ENCODE measurements around the gene FSD1L.

- TF ChIP-seq CTCF (IDR thresholded peaks at IDR 0.05; ENCODE audit: low read depth, low read length): no peak
- TF ChIP-seq EZH2phosphoT487 (IDR thresholded peaks at IDR 0.05; ENCODE audit: low read depth): no peak
These were observed 8.4 kb upstream of the FSD1L start for GRCh38 chr9:105439428-105439827.

All from OCI-LY3 (cell line).